K562 treated with DMSO at 1 percent for 48 hours (cell line): ENCODE measurements around the gene USP13. TPM values are rescaled to one million over a fixed set of nuclear protein-coding genes. Genes with fewer than 3 reads are reported as not detected.

ENCODE experiments used
- total RNA-seq: library from RNA; unstranded; fragments of 300-600 nt; gene quantifications from 2 replicates; pipeline ENCODE4 v1.2.3, GENCODE V29; 2022; ENCODE audit warnings: low replicate concordance; ENCODE audit errors: extremely low read depth

Gene USP13, protein sequence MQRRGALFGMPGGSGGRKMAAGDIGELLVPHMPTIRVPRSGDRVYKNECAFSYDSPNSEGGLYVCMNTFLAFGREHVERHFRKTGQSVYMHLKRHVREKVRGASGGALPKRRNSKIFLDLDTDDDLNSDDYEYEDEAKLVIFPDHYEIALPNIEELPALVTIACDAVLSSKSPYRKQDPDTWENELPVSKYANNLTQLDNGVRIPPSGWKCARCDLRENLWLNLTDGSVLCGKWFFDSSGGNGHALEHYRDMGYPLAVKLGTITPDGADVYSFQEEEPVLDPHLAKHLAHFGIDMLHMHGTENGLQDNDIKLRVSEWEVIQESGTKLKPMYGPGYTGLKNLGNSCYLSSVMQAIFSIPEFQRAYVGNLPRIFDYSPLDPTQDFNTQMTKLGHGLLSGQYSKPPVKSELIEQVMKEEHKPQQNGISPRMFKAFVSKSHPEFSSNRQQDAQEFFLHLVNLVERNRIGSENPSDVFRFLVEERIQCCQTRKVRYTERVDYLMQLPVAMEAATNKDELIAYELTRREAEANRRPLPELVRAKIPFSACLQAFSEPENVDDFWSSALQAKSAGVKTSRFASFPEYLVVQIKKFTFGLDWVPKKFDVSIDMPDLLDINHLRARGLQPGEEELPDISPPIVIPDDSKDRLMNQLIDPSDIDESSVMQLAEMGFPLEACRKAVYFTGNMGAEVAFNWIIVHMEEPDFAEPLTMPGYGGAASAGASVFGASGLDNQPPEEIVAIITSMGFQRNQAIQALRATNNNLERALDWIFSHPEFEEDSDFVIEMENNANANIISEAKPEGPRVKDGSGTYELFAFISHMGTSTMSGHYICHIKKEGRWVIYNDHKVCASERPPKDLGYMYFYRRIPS
- total RNA-seq = not detected in 2 replicates

DNA sequence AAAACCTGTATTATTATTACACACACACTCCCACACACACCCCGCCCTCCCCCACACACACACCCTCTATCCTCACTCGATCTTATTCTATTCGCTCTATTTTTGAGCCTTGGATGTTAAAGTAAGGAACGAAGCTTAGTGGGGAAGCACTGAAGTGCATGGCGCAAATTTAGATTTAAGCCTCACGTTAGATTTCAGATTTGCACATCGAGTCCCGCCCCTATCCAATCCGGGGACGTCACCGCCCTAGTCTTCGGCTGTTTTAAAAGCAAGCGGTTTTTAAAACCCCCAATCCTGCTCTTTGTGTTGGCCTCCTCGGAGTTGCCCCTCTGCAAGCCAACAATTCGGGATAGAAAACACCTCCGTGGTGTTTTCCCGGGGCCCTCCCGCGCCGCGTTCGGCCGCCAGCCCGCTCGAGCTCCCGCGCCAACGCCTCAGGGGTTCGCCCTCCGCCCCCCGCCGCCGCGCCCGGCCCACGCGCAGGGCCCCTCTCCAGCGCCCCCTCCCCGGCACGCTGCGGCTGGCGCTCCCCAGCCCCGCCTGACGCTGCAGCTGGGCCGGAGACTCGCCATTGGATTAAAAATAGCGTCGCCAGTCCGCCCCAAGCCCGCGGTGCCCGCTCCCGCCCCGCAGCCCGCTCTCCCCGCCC, at the start of gene USP13:
Gene USP13 (plus strand): TSS at position 594 of the 649 bp plus-strand sequence. CDS start 186 bp downstream, outside the sequence.

DNA sequence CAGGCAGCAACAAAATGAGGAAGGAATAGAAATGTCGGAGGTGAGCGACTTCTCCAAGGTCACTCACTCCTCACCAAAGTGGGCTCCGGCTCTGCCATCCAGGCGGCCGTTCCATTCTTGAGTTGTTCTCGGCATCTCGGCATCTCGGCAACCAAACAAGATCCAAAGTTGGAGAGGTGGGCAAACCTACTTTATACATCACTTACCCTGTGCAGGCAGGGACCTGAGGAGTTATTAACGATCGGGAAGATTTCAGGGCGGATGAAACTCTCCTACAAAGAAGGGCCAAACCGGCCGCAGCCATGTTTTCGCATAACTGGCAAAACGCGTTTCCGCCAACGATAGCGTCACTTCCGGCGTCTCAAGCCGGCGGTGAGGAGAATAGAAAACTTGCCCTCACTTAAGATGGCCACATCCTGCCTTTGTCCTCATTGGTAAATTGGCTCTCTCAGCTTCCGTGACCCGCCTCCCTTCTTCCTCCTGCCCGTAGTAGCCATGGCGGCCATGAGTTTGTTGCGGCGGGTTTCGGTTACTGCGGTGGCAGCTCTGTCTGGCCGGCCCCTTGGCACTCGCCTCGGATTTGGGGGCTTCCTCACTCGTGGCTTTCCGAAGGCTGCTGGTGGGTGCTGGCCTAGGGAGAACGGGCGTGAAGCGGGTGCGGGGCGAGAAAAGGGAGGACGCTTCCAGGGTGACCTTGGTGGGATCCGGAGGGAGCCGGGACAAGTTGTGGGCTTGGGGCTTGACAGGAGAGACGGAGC, 48.3 kb upstream of the USP13 start, which contains the start of the genes MRPL47 and NDUFB5:
Gene MRPL47 (minus strand): TSS at position 318 of the 758 bp plus-strand sequence. CDS start 14 bp downstream, at position 304.
Gene NDUFB5 (plus strand): TSS at position 474 of the 758 bp plus-strand sequence. CDS start 22 bp downstream, at position 496.

Other genes starting within 250 kb of the USP13 start
- not detected in 2 replicates for gene GNB4, start 201.6 kb upstream of the USP13 start, total RNA-seq
- not detected in 2 replicates for gene ACTL6A, start 90.1 kb upstream of the USP13 start, total RNA-seq
- gene MRPL47, start 48.4 kb upstream of the USP13 start, total RNA-seq = not detected in 2 replicates
- gene NDUFB5, start 48.2 kb upstream of the USP13 start, total RNA-seq = not detected in 2 replicates